Putamen (tissue), 1 donor: Measurements from ENCODE around the gene MCF2L.

Experiments used
- DNase-seq: peaks from one replicate; pipeline ENCODE4 v3.0.0-alpha.2; 2016; ENCODE audit warnings: low spot score

MCF2L gene

DNA sequence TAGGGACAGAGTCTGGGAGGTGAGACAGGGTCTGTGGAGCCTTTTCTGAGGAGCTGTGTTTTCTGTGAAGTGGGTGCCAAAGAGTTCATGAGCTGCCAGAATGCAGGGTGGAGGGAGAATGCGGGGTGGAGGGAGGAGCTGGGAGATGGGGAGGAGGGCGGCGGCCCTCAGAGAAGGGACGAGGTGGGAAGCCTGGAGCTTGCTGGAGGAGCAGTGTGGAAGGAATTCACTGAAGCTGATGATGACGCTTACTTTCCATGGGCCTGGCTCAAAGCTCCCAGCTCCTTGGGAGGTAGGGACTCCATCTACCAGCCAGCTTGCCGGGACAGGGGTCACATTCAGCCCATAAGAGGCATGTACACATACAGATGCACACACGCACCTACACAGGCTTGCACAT is 62.5 kb downstream of the MCF2L start:
- DNase-seq: no peak

GRCh38 chr13:113032291-113032690 is 63.3 kb downstream of the MCF2L start:
- no peak for DNase-seq

- DNase-seq: no peak
Measured at GRCh38 chr13:113033054-113033850, 64.2 kb downstream of the MCF2L start.

DNA sequence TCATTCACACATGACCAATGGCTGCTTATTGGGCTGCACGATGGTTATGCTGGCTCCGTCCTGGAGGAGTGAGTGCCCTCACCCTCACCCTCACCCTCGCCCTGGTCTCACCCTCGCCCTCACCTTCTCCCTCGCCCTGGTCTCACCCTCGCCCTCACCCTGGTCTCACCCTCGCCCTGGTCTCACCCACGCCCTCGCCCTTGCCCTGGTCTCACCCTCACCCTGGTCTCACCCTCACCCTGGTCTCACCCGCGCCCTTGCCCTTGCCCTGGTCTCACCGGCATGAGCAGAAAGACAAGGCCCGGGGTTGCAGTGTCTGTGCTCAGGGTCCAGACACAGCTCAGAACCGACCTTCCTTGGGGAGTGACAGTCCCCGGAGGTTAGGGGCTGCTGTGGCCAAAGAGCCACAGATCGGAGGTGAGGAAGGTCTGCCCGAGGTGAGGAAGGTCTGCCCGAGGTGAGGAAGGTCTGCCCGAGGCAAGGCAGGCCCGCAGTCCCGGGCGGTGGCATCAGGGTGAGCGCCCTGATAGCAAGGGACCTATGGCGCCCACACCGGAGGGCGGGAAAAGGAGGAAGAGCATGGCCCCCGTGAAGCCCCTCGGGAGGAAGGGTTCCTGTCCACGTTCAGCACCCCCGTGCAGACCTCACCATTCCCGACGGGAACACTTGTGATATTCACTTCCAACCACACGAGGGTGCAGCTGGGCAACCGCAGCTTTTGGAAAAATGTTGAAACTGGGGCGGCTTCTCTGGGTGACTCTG is 65.6 kb downstream of the MCF2L start:
- peak; percentile 64 for DNase-seq

GRCh38 chr13:113035213-113035800 is 66.3 kb downstream of the MCF2L start:
- DNase-seq: no peak

- DNase-seq: no peak
Measured at GRCh38 chr13:113036401-113036800, 67.4 kb downstream of the MCF2L start.

DNA sequence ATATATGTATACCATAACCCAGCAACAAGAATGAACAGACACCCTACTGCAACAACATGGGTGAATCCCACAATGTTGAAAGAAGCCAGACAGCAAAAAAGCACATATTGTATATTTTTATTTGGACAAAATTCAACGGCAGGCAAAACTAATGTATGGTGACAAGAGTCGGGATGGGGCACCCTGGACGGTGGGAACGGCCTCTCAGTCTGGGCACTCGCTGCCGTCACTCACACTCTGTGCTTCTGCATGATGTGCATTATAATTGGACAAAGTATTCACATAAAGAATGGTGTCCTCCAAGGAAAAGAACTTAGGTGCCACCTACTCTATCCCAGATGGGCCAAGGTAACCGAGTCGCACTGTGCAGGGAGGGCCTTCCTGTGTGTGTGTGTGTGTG is 71.0 kb downstream of the MCF2L start:
- DNase-seq: no peak

DNA sequence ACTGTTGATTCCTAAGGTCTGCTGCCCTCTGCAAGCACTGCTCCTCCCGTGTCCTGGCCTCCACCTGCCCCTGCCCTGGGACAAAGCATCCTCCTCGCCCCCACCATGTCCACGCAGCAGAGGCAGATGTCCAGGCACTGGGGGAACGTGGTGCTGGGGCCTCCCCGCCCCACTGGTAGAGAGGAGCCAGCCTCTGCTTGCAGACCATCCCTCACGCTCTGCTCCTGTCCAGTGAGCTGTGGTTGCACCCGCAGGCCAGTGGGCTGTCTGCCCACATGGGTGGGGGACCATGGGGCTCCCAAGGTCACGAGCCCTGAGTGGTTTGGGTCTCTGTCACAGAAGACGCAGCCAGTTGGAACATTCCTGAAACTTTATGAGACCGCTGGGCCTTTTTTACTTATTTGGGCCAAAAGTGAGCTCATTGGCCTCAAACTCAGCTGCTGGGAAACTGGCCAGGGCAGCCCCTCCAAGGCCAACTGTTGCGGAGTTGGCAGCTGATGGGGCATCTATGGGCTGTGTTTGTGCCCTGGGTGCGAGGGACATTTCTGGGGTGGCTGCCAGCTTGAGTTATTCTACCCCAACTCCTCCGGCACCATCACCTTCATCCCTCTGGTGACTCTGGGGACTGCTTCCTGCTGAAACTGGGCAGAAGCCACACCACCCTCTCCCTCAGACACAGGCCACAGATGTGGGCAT is 71.7 kb downstream of the MCF2L start:
- DNase-seq: peak; percentile 54

GRCh38 chr13:113041293-113041690 is 72.3 kb downstream of the MCF2L start:
- peak; percentile 74 for DNase-seq

GRCh38 chr13:113041896-113042295 is 72.9 kb downstream of the MCF2L start:
- no peak for DNase-seq

DNA sequence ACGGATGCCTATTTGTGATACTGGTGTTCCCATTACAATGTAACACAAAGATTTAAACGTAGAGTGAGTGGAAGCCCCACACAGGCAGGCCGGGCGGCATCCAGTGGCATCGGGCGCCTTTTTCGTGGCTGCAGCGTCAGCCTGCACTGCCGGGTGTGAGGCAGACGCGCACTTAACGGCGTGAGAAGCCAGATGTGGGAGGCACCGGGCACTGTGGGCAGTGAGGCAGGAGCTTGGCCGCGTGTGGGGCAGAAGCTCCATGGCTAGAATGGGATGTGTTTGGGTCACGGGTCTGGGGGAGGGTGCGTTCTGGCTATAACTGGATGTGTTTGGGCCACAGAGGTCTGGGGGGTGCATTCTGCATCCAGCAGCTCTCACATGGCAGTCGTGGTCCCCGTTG is 73.4 kb downstream of the MCF2L start:
- no peak for DNase-seq

DNA sequence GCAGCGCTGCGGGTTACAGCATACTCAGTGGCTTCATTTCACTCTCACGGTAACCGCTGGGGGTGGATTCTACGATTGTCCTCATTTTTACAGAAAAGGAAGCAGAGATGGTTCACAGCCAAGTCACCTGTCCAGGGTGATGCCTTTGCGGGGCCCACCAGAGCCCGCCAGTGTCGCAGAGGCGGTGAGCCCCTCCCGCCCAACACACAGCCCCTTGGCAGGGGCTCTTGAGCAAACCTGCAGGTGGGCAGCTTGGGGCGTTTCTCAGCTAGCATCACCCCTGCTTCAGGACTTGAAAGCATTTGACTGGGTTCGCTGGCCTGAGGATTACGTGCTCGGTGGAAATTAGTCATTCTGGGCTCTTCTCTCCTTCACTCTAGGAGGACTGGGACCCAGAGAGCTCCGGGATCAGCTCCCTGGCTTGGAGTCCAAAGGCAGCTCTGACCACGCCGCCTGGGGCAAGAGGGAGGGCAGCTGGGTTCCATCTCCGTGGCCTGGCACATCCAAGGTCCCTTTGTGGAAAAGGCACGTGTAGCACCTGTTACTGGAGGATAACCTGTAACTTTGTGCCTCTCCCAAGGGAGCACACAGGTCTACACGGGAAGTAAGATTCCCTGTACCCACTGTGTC is 74.1 kb downstream of the MCF2L start:
- no peak for DNase-seq

GRCh38 chr13:113043931-113044330 is 74.9 kb downstream of the MCF2L start:
- no peak for DNase-seq

DNA sequence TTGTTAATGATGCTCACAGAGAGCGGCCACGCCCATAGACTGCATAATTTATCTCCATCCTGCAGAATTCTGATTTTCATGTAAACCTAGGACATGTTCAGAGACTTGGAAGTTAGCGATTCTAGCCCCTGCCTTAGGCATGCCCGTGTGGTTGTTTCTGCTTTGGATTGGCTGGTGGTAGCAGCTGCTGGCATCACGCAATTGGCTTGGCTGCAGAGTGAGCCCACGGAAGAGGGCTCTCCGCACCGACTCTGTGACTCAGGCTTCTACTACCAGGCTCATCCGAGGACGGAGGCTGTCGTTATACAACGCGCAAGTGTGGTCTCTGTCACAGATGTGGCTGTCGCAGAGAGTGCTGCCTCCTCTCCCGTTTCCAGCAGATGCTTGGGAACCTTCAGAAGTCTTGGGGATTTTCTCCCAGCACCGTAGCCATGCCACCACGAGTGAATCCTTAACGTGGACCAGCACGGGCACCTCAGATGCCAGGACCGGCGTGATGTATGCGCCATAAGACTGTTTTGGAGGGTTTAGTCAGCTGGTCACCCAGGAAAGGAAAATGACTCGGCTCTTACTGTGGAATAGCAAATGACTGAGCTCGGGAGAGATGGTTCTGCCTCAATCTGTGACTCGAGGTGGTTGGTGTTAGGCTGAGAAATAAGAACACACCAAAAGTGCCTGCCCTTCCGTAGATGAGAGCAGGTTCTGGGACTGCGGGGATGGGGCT is 75.5 kb downstream of the MCF2L start:
- DNase-seq: peak; percentile 93

- peak; percentile 44 for DNase-seq
Measured at GRCh38 chr13:113045251-113046127, 76.5 kb downstream of the MCF2L start.

- no peak for DNase-seq
Measured at GRCh38 chr13:113046128-113046882, 77.3 kb downstream of the MCF2L start.

GRCh38 chr13:113046883-113047244 is 77.8 kb downstream of the MCF2L start:
- DNase-seq: no peak

GRCh38 chr13:113047587-113047986 is 78.6 kb downstream of the MCF2L start:
- no peak for DNase-seq

GRCh38 chr13:113048766-113049165 is 79.8 kb downstream of the MCF2L start:
- no peak for DNase-seq

DNA sequence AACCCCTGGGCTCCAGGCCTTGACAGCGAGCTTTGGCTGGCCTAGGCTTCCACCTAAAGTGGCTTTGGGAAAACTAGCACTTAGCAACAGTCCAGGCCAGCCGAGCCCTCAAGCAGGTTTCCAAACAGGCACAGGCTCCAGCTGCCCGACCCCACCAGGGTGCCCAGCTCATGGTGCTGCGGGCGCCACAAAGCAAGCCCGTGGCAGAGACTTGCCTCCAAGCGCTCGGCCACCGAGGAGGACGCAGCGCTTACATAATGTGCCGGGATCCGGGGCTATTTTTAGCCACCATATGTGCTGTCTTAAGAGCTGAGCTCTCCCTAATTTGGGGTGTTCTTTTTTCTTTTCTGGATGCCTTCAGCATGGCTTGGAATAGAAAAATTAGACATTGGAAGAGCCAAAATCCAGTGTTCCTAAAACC is 80.5 kb downstream of the MCF2L start:
- peak; percentile 38 for DNase-seq
